ENCODE results near the gene DEFB131A. TPM values are rescaled to one million over a fixed set of nuclear protein-coding genes. Genes with fewer than 3 reads are reported as not detected.
"Not testable (repeated sequence)": the region's sequence is repeated elsewhere in the genome, so short reads cannot be mapped to it uniquely, and the experiment has no call there.

The DEFB131A gene
- polyA plus RNA-seq, 1 of the 3 experiments (the other 2 are of a cell fraction), result not detected

DNA sequence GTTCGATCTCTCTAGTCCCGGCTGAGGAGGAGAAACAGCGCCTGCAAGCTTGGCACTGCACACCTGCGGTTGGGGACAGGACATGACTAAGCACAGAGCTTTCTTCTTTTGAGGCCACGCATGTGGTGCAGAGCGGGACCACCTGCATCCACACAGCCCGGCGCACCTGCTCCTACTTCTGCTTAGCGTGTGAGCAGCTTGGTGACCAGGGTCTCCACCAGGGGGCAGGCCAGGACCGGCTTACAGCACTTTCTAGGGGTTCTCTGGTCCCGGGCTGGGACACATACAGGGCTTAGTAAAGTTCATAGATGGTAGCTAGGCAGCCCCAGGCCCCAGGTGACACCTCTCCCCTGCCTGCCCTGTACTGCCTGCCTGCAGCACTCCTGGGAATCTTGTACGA is 51.2 kb downstream of the DEFB131A start:
- H3F3A ChIP-seq (replicated peaks; ENCODE audit: insufficient read depth); H3K79me2 ChIP-seq (ENCODE audit: insufficient read depth); POLR2A ChIA-PET; H3K4me1 ChIP-seq (ENCODE audit: control insufficient read depth in 1 of 2, insufficient read depth in 2 of 2, low read depth in 1 of 2, low read length in 1 of 2); H3K27me3 ChIP-seq (ENCODE audit: insufficient read depth); H3K4me2 ChIP-seq; CTCF ChIA-PET; H3K9me2 ChIP-seq; H2AFZ ChIP-seq (ENCODE audit: low read depth); H3K9ac ChIP-seq; H3K9me3 ChIP-seq; H3K36me3 ChIP-seq (replicated peaks in 1 of 2; ENCODE audit: control insufficient read depth in 1 of 2, insufficient read depth in 2 of 2, low read length in 1 of 2); H3K27ac ChIP-seq (ENCODE audit: low read depth in 2 of 2, low read length in 1 of 2); H4K20me1 ChIP-seq (ENCODE audit: insufficient read depth): not testable (repeated sequence)
- peak; percentile 51 for DNase-seq
- TF ChIP-seq SMC3 (IDR thresholded peaks at IDR 0.05; ENCODE audit: low read depth, low read length) (peak; percentile 14; the same call in 1 of the 2 replicates), RAD21 (IDR thresholded peaks at IDR 0.05; ENCODE audit: low read length) (peak; percentile 38)
- TF ChIP-seq, protein P1, sequence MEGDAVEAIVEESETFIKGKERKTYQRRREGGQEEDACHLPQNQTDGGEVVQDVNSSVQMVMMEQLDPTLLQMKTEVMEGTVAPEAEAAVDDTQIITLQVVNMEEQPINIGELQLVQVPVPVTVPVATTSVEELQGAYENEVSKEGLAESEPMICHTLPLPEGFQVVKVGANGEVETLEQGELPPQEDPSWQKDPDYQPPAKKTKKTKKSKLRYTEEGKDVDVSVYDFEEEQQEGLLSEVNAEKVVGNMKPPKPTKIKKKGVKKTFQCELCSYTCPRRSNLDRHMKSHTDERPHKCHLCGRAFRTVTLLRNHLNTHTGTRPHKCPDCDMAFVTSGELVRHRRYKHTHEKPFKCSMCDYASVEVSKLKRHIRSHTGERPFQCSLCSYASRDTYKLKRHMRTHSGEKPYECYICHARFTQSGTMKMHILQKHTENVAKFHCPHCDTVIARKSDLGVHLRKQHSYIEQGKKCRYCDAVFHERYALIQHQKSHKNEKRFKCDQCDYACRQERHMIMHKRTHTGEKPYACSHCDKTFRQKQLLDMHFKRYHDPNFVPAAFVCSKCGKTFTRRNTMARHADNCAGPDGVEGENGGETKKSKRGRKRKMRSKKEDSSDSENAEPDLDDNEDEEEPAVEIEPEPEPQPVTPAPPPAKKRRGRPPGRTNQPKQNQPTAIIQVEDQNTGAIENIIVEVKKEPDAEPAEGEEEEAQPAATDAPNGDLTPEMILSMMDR (IDR thresholded peaks at IDR 0.05), result peak; percentile 49
- H3K4me3 ChIP-seq (ENCODE audit: low read depth in 2 of 2, low read length in 1 of 2), result peak overlapping the region in 1 of 2 experiments; percentile 43; a peak in 1 of 4 replicates
- WGBS (ENCODE audit: low lambda C conversion rate), result 8% methylated on average over 6 of the region's 12 CpGs

DNA sequence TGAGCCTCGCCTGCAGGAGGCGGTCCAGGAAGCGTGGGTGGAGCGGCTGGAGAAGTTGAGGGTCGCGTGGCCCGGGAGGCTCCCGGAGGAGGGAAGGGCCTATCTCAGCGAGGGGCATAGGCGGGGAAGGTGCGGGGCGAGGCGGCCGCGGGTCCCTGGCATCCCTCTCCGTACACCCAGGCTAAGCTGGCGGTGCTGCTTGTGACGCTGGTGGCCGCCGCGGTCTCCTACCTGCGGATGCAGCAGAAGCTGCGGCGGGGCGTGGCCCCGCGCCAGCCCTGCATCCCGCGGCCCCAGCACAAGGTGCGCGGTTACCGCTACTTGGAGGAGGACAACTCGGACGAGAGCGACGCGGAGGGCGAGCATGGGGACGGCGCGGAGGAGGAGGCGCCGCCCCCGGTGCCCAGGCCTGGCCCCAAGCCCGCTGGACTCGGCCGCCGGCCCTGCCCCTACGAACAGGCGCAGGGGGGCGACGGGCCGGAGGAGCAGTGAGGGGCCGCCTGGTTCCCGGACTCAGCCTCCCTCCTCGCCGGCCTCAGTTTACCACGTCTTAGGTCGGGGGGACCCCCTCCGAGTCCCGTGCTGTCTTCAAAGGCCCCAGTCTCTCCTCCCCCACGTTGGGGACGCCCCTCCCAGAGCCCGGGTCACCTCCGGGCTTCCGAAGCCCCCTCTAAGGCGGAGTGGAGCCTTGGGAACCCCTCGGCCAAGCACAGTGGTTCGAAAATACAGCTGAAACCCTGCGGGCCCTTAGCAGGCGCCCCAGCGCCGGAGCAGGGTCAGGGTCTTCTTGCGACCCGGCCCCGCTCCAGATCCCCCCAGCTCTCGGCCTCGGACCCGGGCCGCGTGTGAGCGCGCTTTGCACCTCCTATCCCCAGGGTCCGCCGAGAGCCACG is 53.6 kb downstream of the DEFB131A start:
- H3K4me2 ChIP-seq; H4K20me1 ChIP-seq (ENCODE audit: insufficient read depth); DNase-seq; CTCF ChIA-PET; H3K9me2 ChIP-seq; H3K4me3 ChIP-seq (ENCODE audit: low read depth in 2 of 2, low read length in 1 of 2); H3K9me3 ChIP-seq; H3K27ac ChIP-seq (ENCODE audit: low read depth in 2 of 2, low read length in 1 of 2); H3F3A ChIP-seq (replicated peaks; ENCODE audit: insufficient read depth); H3K79me2 ChIP-seq (ENCODE audit: insufficient read depth); H3K9ac ChIP-seq; H3K4me1 ChIP-seq (ENCODE audit: control insufficient read depth in 1 of 2, insufficient read depth in 2 of 2, low read depth in 1 of 2, low read length in 1 of 2); H3K27me3 ChIP-seq (ENCODE audit: insufficient read depth); H2AFZ ChIP-seq (ENCODE audit: low read depth); H3K36me3 ChIP-seq (replicated peaks in 1 of 2; ENCODE audit: control insufficient read depth in 1 of 2, insufficient read depth in 2 of 2, low read length in 1 of 2); POLR2A ChIA-PET: not testable (repeated sequence)
- 40% methylated on average over 8 of the region's 86 CpGs for WGBS (ENCODE audit: low lambda C conversion rate)

- H3K9me2 ChIP-seq; H3F3A ChIP-seq (replicated peaks; ENCODE audit: insufficient read depth); H3K27me3 ChIP-seq (ENCODE audit: insufficient read depth); H3K79me2 ChIP-seq (ENCODE audit: insufficient read depth); H4K20me1 ChIP-seq (ENCODE audit: insufficient read depth); H3K4me1 ChIP-seq (ENCODE audit: control insufficient read depth in 1 of 2, insufficient read depth in 2 of 2, low read depth in 1 of 2, low read length in 1 of 2); H3K27ac ChIP-seq (ENCODE audit: low read depth in 2 of 2, low read length in 1 of 2); H3K4me3 ChIP-seq (ENCODE audit: low read depth in 2 of 2, low read length in 1 of 2); H3K4me2 ChIP-seq; POLR2A ChIA-PET; H3K9me3 ChIP-seq; H2AFZ ChIP-seq (ENCODE audit: low read depth); CTCF ChIA-PET; DNase-seq; H3K36me3 ChIP-seq (replicated peaks in 1 of 2; ENCODE audit: control insufficient read depth in 1 of 2, insufficient read depth in 2 of 2, low read length in 1 of 2); H3K9ac ChIP-seq: not testable (repeated sequence)
- 47% methylated on average over 20 of the region's 33 CpGs for WGBS (ENCODE audit: low lambda C conversion rate)
Measured at GRCh38 chr4:9498468-9499040, 54.3 kb downstream of the DEFB131A start.

- H3K4me1 ChIP-seq (ENCODE audit: control insufficient read depth in 1 of 2, insufficient read depth in 2 of 2, low read depth in 1 of 2, low read length in 1 of 2); H2AFZ ChIP-seq (ENCODE audit: low read depth); H3K79me2 ChIP-seq (ENCODE audit: insufficient read depth); H3F3A ChIP-seq (replicated peaks; ENCODE audit: insufficient read depth); H3K4me3 ChIP-seq (ENCODE audit: low read depth in 2 of 2, low read length in 1 of 2); H4K20me1 ChIP-seq (ENCODE audit: insufficient read depth); DNase-seq; POLR2A ChIA-PET; H3K4me2 ChIP-seq; H3K27me3 ChIP-seq (ENCODE audit: insufficient read depth); H3K36me3 ChIP-seq (replicated peaks in 1 of 2; ENCODE audit: control insufficient read depth in 1 of 2, insufficient read depth in 2 of 2, low read length in 1 of 2); H3K9me3 ChIP-seq; H3K27ac ChIP-seq (ENCODE audit: low read depth in 2 of 2, low read length in 1 of 2); H3K9ac ChIP-seq; CTCF ChIA-PET; H3K9me2 ChIP-seq: not testable (repeated sequence)
- 47% methylated on average over 13 of the region's 16 CpGs for WGBS (ENCODE audit: low lambda C conversion rate)
Measured at GRCh38 chr4:9499974-9500487, 55.8 kb downstream of the DEFB131A start.
